ENCODE results near the gene PTPN6.
A peak's percentile ranks its signal among the peaks of the same experiment; 100 is the strongest.
"Not testable (repeated sequence)": the region's sequence is repeated elsewhere in the genome, so short reads cannot be mapped to it uniquely, and the experiment has no call there.

PTPN6 gene

DNA sequence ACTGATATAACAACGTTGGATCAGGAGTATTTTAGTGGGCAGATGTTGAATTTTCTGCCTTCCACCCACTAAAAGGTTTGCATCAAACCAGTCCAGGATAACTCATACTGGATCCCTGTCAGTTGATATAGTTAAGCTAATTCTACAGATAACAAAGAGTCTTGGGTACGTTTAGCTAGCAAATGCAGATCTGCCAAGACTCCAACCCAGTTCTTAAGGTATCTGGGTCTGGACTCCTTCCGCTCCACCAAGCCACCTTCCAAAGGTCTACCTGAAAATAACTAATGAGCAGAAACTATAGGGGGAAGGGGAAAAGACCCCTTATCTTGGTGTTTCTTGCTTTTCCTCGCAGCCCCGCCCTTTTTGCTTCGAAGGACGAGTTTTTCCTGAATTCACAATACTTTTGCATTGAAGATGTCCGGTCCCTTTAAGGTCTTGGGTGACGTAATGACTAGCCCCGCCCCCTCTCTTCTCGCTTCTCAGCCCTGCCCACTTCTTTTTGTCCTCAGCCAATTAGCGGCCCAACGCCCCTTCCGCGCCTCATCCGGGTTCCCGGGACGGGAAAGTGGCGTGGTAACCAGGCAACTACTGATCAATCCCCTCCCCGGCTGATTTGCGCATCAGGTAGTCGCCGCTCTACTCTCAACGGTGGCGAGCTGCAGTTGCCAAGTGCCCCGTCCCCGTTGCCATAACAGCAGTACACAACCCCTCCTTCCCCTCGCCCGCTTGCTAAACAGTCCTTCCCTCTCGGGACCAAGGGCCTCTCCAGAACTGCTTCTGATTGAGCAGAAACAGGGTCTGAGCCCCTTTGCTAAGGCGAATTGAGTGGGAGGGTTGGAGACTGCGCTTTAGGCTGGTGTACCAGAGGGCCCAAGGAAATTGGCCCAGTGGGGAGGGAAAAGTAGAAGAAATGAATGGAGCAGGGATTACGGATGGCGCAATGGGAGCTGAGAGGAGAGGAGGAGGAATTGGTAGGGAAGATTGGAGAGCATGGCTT is 46.6 kb upstream of the PTPN6 start, which contains the start of gene LRRC23:
Gene LRRC23, plus strand, starts transcription at position 543 of the 997 bp plus-strand sequence. CDS start 812 bp downstream, outside the sequence.
- Histone ChIP-seq H3K9me3 (replicated peaks; ENCODE audit: insufficient read depth, low read length) (no peaks in the 10 kb centered on the region), H3K9ac (ENCODE audit: low read length) (peak within 1 kb of the TSS; percentile 75), H3K27me3 (replicated peaks; ENCODE audit: insufficient read depth, low read length) (no peaks in the 10 kb centered on the region), H3K4me1 (ENCODE audit: low read length) (peaks cover 11% of the 10 kb centered on the region), H4K20me1 (ENCODE audit: insufficient read depth, low read length) (no peaks in the 10 kb centered on the region), H2AFZ (ENCODE audit: low read length) (peak within 1 kb of the TSS; percentile 71), H3K4me3 (ENCODE audit: low read length) (peak within 1 kb of the TSS; percentile 76), H3K4me2 (ENCODE audit: low read depth, low read length) (peak within 1 kb of the TSS; percentile 83), H3K27ac (ENCODE audit: low read length) (peak within 1 kb of the TSS; percentile 48), H3F3A (ENCODE audit: insufficient read depth, low read length) (no peaks in the 10 kb centered on the region), H3K36me3 (replicated peaks; ENCODE audit: insufficient read depth, low read length) (no peaks in the 10 kb centered on the region), H3K9me2 (replicated peaks; ENCODE audit: insufficient read depth, low read length) (no peaks in the 10 kb centered on the region), H3K79me2 (ENCODE audit: low read length) (no peaks in the 10 kb centered on the region)
- peak; percentile 97 for DNase-seq
- TF ChIP-seq EZH2phosphoT487 (IDR thresholded peaks at IDR 0.05; ENCODE audit: low read length) = no peak
- TF ChIP-seq, protein P1, sequence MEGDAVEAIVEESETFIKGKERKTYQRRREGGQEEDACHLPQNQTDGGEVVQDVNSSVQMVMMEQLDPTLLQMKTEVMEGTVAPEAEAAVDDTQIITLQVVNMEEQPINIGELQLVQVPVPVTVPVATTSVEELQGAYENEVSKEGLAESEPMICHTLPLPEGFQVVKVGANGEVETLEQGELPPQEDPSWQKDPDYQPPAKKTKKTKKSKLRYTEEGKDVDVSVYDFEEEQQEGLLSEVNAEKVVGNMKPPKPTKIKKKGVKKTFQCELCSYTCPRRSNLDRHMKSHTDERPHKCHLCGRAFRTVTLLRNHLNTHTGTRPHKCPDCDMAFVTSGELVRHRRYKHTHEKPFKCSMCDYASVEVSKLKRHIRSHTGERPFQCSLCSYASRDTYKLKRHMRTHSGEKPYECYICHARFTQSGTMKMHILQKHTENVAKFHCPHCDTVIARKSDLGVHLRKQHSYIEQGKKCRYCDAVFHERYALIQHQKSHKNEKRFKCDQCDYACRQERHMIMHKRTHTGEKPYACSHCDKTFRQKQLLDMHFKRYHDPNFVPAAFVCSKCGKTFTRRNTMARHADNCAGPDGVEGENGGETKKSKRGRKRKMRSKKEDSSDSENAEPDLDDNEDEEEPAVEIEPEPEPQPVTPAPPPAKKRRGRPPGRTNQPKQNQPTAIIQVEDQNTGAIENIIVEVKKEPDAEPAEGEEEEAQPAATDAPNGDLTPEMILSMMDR (IDR thresholded peaks at IDR 0.05; ENCODE audit: low read length) = no peak
- no peak for TF ChIP-seq EZH2 (optimal IDR thresholded peaks at IDR 0.05; ENCODE audit: low read depth, low read length)

DNA sequence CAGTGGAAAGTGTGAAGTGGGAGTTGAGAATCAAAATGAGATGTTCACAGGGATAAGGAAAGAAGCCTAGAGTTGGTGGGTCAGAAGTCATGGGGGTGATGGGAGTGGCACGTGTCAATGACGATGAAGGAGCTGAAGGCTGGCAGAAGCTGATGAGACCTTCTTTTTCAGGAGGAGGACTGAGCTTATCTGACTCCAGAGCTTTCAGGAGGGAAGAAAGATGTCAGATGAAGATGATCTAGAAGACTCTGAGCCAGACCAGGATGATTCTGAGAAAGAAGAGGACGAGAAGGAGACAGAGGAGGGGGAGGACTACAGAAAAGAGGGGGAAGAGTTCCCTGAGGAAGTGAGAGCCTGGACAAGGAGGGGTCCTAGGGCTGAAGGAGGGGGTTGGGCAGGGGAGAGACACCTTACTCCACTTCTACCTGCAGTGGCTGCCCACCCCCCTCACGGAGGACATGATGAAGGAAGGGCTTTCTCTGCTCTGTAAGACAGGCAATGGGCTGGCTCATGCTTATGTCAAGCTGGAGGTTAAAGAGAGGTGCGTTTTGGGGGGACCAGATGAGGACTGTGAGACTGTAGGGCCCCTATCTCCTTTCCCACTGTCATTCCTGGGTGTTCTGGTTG is 45.6 kb upstream of the PTPN6 start:
- H3K27ac ChIP-seq (ENCODE audit: low read length) = no peak overlapping the region; the same call in 1 of the 2 replicates

DNA sequence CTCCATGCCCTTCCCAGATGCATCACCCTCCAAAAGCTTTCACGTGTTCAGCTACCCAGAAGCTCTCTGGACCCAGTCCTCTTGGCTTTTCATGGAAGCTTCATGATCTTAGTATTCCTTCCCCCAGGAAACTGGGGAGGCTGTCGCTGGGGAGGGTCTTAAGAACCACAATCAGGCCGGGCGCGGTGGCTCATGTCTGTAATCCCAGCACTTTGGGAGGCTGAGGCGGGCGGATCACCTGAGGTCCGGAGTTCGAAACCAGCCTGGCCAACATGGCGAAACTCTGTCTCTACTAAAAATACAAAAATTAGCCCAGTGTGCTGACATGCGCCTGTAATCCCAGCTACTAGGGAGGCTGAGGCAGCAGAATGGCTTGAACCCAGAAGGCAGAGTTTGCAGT is 43.0 kb upstream of the PTPN6 start:
- not testable (repeated sequence) for H3K4me2 ChIP-seq (ENCODE audit: low read depth, low read length); H3K27ac ChIP-seq (ENCODE audit: low read length); H3K4me3 ChIP-seq (ENCODE audit: low read length); H2AFZ ChIP-seq (ENCODE audit: low read length); H3F3A ChIP-seq (ENCODE audit: insufficient read depth, low read length); H3K9ac ChIP-seq (ENCODE audit: low read length); H3K36me3 ChIP-seq (replicated peaks; ENCODE audit: insufficient read depth, low read length); H3K9me3 ChIP-seq (replicated peaks; ENCODE audit: insufficient read depth, low read length); H3K9me2 ChIP-seq (replicated peaks; ENCODE audit: insufficient read depth, low read length); H4K20me1 ChIP-seq (ENCODE audit: insufficient read depth, low read length); DNase-seq; H3K27me3 ChIP-seq (replicated peaks; ENCODE audit: insufficient read depth, low read length); H3K79me2 ChIP-seq (ENCODE audit: low read length)
- peaks cover 11% of the 10 kb centered on the region for H3K4me1 ChIP-seq (ENCODE audit: low read length)

More for the DNA sequence above, 45.6 kb upstream of the PTPN6 start:
- H3F3A ChIP-seq (ENCODE audit: insufficient read depth, low read length) = no peaks in the 10 kb centered on the region
- peak overlapping the region; percentile 83 for H3K4me2 ChIP-seq (ENCODE audit: low read depth, low read length)
- H3K36me3 ChIP-seq (replicated peaks; ENCODE audit: insufficient read depth, low read length) = no peaks in the 10 kb centered on the region
- H3K4me3 ChIP-seq (ENCODE audit: low read length) = peak overlapping the region; percentile 76
- H3K9me3 ChIP-seq (replicated peaks; ENCODE audit: insufficient read depth, low read length) = no peaks in the 10 kb centered on the region
- H3K4me1 ChIP-seq (ENCODE audit: low read length) = peaks cover 11% of the 10 kb centered on the region
- no peaks in the 10 kb centered on the region for H3K79me2 ChIP-seq (ENCODE audit: low read length)
- H4K20me1 ChIP-seq (ENCODE audit: insufficient read depth, low read length) = no peaks in the 10 kb centered on the region
- TF ChIP-seq EZH2phosphoT487 (IDR thresholded peaks at IDR 0.05; ENCODE audit: low read length) = no peak
- peak overlapping the region; percentile 75; the same call in 1 of the 2 replicates for H3K9ac ChIP-seq (ENCODE audit: low read length)
- no peak for DNase-seq
- H3K9me2 ChIP-seq (replicated peaks; ENCODE audit: insufficient read depth, low read length) = no peaks in the 10 kb centered on the region
- H2AFZ ChIP-seq (ENCODE audit: low read length) = peak overlapping the region; percentile 71; the same call in 1 of the 2 replicates
- no peaks in the 10 kb centered on the region for H3K27me3 ChIP-seq (replicated peaks; ENCODE audit: insufficient read depth, low read length)

DNA sequence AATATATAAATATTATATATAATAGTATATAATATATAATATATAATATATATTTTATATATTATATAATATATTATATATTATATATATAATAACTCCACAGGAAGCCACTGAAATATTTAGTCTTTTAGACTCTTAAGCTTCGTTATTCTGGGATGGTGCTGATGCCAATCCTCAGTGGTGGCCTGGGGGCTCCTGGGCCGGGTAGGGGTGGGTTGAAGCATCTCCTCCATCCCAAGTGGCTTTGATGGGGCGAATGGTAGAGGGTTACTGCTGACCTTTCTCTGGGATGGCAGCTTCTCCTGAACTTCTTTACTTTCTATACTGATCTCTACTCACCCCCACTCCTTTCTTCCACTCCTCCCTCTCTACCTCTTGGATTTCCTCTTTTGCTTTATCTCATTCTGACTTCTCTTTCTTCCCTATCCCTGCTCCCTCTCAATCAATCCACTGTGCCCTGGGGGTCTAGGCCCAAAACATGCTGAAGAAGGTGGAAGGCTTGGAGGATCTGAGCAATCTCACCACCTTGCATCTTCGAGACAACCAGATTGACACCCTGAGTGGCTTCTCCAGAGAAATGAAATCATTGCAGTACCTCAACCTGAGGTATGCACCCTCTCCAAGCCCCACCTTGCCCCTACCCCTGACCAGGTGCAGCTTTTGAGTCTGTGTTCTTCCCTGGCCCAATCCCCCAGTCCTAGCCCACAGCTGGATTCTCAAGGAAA is 41.6 kb upstream of the PTPN6 start:
- Histone ChIP-seq H3K79me2 (ENCODE audit: low read length) (peaks cover 10% of the 10 kb centered on the region), H3K27ac (ENCODE audit: low read length) (no peak overlapping the region), H3K9me3 (replicated peaks; ENCODE audit: insufficient read depth, low read length) (no peaks in the 10 kb centered on the region), H3K27me3 (replicated peaks; ENCODE audit: insufficient read depth, low read length) (no peaks in the 10 kb centered on the region), H3K9ac (ENCODE audit: low read length) (no peak overlapping the region), H2AFZ (ENCODE audit: low read length) (no peak overlapping the region), H3F3A (ENCODE audit: insufficient read depth, low read length) (no peaks in the 10 kb centered on the region), H3K9me2 (replicated peaks; ENCODE audit: insufficient read depth, low read length) (no peaks in the 10 kb centered on the region), H3K4me2 (ENCODE audit: low read depth, low read length) (no peak overlapping the region), H4K20me1 (ENCODE audit: insufficient read depth, low read length) (no peaks in the 10 kb centered on the region), H3K4me3 (ENCODE audit: low read length) (no peak overlapping the region), H3K36me3 (replicated peaks; ENCODE audit: insufficient read depth, low read length) (no peaks in the 10 kb centered on the region), H3K4me1 (ENCODE audit: low read length) (no peaks in the 10 kb centered on the region)
- TF ChIP-seq, protein P1 (IDR thresholded peaks at IDR 0.05; ENCODE audit: low read length) = no peak
- TF ChIP-seq EZH2phosphoT487 (IDR thresholded peaks at IDR 0.05; ENCODE audit: low read length) = no peak
- no peak for TF ChIP-seq EZH2 (optimal IDR thresholded peaks at IDR 0.05; ENCODE audit: low read depth, low read length)
- DNase-seq = no peak
